ENCODE data around the gene GBP7.

- no peak for TF ChIP-seq POLR2A (IDR thresholded peaks at IDR 0.05)
- no peak for TF ChIP-seq CTCF (IDR thresholded peaks at IDR 0.05)
Observed at GRCh38 chr1:89191314-89191713, 15.5 kb upstream of the GBP7 start.
